T1000 (cell line): ENCODE measurements around the gene CTTNBP2NL.
"Not testable (repeated sequence)": the region's sequence is repeated elsewhere in the genome, so short reads cannot be mapped to it uniquely, and the experiment has no call there.

Experiments
- DNase-seq: peaks from one replicate; lab custom pipeline; 2025; ENCODE audit warnings: mixed read lengths; lab: John Stamatoyannopoulos, UW

Gene CTTNBP2NL

GRCh38 chr1:112423666-112424065 lies 27.7 kb downstream of the CTTNBP2NL start:
- DNase-seq: not testable (repeated sequence)

- no peak for DNase-seq
Observed at GRCh38 chr1:112429749-112430148, 33.7 kb downstream of the CTTNBP2NL start.

- no peak for DNase-seq
Observed at GRCh38 chr1:112431038-112431437, 35.0 kb downstream of the CTTNBP2NL start.

GRCh38 chr1:112435448-112435847 lies 39.4 kb downstream of the CTTNBP2NL start:
- DNase-seq: no peak

GRCh38 chr1:112436384-112437156 lies 40.6 kb downstream of the CTTNBP2NL start:
- no peak for DNase-seq

GRCh38 chr1:112438156-112438555 lies 42.1 kb downstream of the CTTNBP2NL start:
- not testable (repeated sequence) for DNase-seq

- DNase-seq: no peak
Observed at GRCh38 chr1:112439592-112439991, 43.6 kb downstream of the CTTNBP2NL start.

- no peak for DNase-seq
Observed at GRCh38 chr1:112440574-112440973, 44.6 kb downstream of the CTTNBP2NL start.

GRCh38 chr1:112444269-112444668 lies 48.3 kb downstream of the CTTNBP2NL start:
- DNase-seq: no peak

- DNase-seq: no peak
Observed at GRCh38 chr1:112445596-112445995, 49.6 kb downstream of the CTTNBP2NL start.

GRCh38 chr1:112446411-112446810 lies 50.4 kb downstream of the CTTNBP2NL start:
- DNase-seq: no peak

- no peak for DNase-seq
Observed at GRCh38 chr1:112448904-112449629, 53.1 kb downstream of the CTTNBP2NL start.

GRCh38 chr1:112449630-112449983 lies 53.6 kb downstream of the CTTNBP2NL start:
- DNase-seq: no peak

GRCh38 chr1:112450773-112451172 lies 54.8 kb downstream of the CTTNBP2NL start:
- DNase-seq: no peak

GRCh38 chr1:112451301-112451700 lies 55.3 kb downstream of the CTTNBP2NL start:
- DNase-seq: not testable (repeated sequence)

GRCh38 chr1:112453876-112454275 lies 57.9 kb downstream of the CTTNBP2NL start:
- no peak for DNase-seq

GRCh38 chr1:112454316-112454715 lies 58.3 kb downstream of the CTTNBP2NL start:
- DNase-seq: no peak

GRCh38 chr1:112457241-112457640 lies 61.2 kb downstream of the CTTNBP2NL start:
- DNase-seq: no peak

GRCh38 chr1:112457955-112458354 lies 61.9 kb downstream of the CTTNBP2NL start:
- no peak for DNase-seq

- DNase-seq: no peak
Observed at GRCh38 chr1:112458756-112459155, 62.7 kb downstream of the CTTNBP2NL start.

GRCh38 chr1:112460615-112461014 lies 64.6 kb downstream of the CTTNBP2NL start:
- no peak for DNase-seq

GRCh38 chr1:112461200-112461871 lies 65.3 kb downstream of the CTTNBP2NL start:
- no peak for DNase-seq

- DNase-seq: no peak
Observed at GRCh38 chr1:112462953-112463279, 66.9 kb downstream of the CTTNBP2NL start.
